NCI-H748 (cell line): Measurements from ENCODE around the gene KBTBD13.

Experiments used
- DNase-seq: peaks from one replicate; lab custom pipeline; 2025; ENCODE audit not compliant: unreplicated experiment; lab: John Stamatoyannopoulos, UW

KBTBD13 gene

DNA sequence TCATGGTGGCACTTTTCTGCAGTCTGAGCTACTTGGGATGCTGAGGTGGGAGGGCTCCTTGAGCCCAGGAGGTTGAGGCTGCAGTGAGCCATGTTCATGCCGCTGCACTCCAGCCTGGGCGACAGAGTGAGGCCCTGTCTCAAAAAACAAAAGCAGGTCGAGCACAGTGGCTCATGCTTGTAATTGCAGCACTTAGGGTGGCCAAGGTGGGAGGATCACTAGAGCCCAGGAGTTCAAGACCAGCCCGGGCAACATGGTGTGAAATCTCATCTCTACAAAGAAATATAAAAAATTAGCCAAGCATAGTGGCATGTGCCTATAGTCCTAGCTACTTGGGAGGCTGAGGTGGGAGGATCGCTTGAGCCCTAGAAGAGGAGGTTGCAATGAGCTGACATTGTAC, 28.5 kb downstream of the KBTBD13 start:
- DNase-seq: no peak

DNA sequence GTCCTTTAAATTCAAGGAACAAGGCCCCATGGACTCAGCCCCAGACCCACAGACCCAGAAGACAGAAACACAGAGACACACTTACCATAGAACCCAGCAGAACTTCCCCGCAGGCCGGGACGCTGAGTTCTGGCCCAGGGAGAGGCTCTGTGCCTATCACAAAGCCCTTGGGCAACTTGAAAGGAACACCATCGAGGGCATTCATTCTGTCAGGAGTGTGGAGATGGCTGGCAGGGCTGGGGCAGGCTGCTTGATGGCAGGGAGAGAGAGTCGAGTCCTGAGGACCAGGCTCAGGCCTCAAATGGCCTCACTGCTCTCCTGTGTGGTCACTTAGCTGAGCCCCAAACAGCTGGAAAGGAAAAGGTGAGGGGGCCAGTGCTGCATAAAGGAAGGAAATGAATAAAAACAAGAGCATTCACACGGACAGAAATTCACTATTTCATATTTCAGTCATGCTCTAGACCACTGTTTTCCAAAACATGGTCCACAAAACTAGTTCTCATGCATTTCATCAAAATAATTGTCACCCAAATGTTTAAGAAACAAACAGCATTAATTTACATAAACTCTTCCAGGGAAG, 29.6 kb downstream of the KBTBD13 start:
- DNase-seq: no peak

DNA sequence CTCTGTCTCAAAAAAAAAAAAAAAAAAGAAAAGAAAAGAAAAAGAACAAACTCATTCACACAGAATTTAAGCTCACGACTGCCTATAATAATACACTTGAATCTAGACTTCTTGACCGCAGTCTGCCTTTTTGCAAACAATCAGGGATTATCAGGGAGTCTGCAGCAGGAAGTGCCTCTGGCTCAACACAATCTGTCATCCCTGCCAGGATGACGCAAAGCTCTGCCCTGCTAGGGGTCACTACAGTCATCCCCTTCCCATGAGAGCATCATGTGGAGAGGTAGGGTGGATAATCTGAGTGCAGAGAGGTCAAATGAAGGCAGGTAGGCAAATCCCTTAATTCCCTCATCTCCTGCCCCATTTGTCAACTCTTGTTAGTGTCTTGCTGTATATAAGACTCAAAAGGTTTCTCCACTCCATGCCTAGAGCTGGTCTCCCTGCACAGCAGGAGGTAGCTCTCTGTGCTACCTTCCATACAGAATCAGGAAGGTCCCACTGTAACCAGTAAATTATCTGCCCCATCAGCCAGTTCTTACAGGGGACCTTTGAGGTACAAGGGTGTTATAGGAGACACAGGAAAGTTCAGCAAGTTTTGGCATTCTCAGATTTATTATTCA, 34.2 kb downstream of the KBTBD13 start:
- no peak for DNase-seq

DNA sequence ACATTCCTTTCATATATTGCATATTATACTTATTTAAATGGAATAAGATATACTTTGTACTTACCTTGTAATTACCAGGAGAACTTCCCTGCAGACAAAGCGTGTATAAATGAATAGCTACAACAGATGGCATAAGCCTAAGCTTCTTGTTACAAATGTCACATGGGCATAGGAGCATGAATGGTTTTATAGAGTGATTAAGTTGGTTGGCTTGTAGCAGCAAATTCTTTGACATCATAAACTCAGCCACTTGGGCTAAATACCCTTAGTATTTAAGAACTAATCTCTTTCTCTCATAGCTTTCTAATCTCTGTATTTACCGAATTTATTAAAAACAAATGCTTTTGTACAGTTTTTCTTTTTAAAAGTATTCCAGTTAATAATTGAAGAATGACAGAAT, 38.5 kb downstream of the KBTBD13 start, which contains the start of gene UBAP1L:
Gene UBAP1L, minus strand, starts transcription at position 115 of the 400 bp plus-strand sequence. CDS start 8,985 bp downstream, outside the sequence.
- peak; percentile 9 for DNase-seq

DNA sequence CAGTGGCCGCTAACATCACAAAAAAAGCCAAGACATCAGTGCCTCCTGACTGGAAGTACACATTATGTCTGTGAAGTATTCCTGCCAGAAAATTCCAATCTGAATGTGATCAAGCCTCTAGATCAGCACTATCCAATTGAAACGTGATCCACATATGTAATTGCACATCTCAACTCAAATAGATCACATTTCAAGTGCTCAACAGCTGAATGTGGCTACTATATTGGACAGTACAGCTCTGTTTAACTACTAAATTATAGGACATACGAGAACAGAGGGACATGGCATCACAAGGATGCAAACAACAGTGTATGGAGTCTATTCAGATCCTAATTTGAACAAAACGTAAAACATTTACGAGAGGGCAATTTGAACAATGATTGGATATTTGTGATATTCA, 39.0 kb downstream of the KBTBD13 start:
- DNase-seq: peak; percentile 96
